ENCODE results near the gene RBBP6. TPM values are rescaled to one million over a fixed set of nuclear protein-coding genes. Genes with fewer than 3 reads are reported as not detected.

The RBBP6 gene
- total and polyA plus RNA-seq, 9 of the 15 experiments (the other 6 are each of a cell fraction or from before 2014, with no cell fraction given): 19.2 to 76.6 (median 42.7) TPM

DNA sequence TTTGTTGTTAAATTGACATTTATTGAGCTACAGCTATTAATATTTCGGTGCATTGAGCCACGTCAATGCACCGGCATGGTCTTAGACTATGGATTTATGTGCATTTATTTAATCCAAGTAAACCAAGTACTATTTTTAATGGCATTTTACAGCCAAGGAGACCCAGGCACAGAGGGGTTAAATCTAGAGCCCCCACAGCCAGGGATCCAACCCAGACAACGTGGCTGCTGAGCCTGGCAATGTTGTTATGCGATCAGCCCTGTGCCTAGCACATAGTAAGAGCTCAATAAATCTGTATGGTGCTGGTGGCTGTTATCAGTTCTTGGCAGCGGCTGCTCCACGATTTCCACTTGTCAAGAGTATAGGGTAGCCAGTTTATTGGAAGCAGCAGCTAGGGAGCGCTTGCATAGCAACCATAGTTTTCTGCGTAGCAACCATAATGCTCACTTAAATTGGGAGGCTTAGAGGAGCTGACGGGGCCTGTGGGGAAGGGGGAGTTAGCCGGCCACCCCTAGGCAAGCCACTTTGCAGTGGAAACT, 541 bp upstream of the RBBP6 start (continued):
- TF ChIP-seq ZNF280A (IDR thresholded peaks at IDR 0.05; ENCODE audit: low read depth, partially characterized antibody): no peak
- TF ChIP-seq, protein P1, sequence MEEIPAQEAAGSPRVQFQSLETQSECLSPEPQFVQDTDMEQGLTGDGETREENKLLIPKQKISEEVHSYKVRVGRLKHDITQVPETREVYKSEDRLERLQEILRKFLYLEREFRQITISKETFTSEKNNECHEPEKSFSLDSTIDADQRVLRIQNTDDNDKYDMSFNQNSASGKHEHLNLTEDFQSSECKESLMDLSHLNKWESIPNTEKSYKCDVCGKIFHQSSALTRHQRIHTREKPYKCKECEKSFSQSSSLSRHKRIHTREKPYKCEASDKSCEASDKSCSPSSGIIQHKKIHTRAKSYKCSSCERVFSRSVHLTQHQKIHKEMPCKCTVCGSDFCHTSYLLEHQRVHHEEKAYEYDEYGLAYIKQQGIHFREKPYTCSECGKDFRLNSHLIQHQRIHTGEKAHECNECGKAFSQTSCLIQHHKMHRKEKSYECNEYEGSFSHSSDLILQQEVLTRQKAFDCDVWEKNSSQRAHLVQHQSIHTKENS (CRISPR knock-in tag; IDR thresholded peaks at IDR 0.05): no peak
- TF ChIP-seq SMARCA4 (IDR thresholded peaks at IDR 0.05): peak; percentile 42
- peak in 1 of 2 experiments; percentile 85; a peak in 2 of 4 replicates for TF ChIP-seq HDAC1 (IDR thresholded peaks at IDR 0.05)
- TF ChIP-seq TAL1 (IDR thresholded peaks at IDR 0.05): peak; percentile 45
- TF ChIP-seq KDM1A (IDR thresholded peaks at IDR 0.05): peak; percentile 82 to 90
- no peak for TF ChIP-seq ZNF609 (CRISPR knock-in tag; IDR thresholded peaks at IDR 0.05; ENCODE audit: borderline replicate concordance)
- TF ChIP-seq BRF2 (IDR thresholded peaks at IDR 0.05; ENCODE audit: borderline replicate concordance, insufficient read depth, insufficient read length): no peak
- peak; percentile 47; the same call in 1 of the 2 replicates for TF ChIP-seq GATA2 (CRISPR knock-in tag; IDR thresholded peaks at IDR 0.05)
- TF ChIP-seq ARNT (IDR thresholded peaks at IDR 0.05): no peak
- no peak for TF ChIP-seq XRCC4 (IDR thresholded peaks at IDR 0.05; ENCODE audit: extremely low read depth, insufficient read depth, insufficient read length)
- TF ChIP-seq DPF2 (IDR thresholded peaks at IDR 0.05): peak; percentile 47
- TF ChIP-seq, protein P2, sequence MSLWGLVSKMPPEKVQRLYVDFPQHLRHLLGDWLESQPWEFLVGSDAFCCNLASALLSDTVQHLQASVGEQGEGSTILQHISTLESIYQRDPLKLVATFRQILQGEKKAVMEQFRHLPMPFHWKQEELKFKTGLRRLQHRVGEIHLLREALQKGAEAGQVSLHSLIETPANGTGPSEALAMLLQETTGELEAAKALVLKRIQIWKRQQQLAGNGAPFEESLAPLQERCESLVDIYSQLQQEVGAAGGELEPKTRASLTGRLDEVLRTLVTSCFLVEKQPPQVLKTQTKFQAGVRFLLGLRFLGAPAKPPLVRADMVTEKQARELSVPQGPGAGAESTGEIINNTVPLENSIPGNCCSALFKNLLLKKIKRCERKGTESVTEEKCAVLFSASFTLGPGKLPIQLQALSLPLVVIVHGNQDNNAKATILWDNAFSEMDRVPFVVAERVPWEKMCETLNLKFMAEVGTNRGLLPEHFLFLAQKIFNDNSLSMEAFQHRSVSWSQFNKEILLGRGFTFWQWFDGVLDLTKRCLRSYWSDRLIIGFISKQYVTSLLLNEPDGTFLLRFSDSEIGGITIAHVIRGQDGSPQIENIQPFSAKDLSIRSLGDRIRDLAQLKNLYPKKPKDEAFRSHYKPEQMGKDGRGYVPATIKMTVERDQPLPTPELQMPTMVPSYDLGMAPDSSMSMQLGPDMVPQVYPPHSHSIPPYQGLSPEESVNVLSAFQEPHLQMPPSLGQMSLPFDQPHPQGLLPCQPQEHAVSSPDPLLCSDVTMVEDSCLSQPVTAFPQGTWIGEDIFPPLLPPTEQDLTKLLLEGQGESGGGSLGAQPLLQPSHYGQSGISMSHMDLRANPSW (CRISPR knock-in tag; IDR thresholded peaks at IDR 0.05): no peak
- TF ChIP-seq NFRKB (IDR thresholded peaks at IDR 0.05; ENCODE audit: low read depth): no peak
- TF ChIP-seq, protein P3, sequence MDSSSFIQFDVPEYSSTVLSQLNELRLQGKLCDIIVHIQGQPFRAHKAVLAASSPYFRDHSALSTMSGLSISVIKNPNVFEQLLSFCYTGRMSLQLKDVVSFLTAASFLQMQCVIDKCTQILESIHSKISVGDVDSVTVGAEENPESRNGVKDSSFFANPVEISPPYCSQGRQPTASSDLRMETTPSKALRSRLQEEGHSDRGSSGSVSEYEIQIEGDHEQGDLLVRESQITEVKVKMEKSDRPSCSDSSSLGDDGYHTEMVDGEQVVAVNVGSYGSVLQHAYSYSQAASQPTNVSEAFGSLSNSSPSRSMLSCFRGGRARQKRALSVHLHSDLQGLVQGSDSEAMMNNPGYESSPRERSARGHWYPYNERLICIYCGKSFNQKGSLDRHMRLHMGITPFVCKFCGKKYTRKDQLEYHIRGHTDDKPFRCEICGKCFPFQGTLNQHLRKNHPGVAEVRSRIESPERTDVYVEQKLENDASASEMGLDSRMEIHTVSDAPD (CRISPR knock-in tag; IDR thresholded peaks at IDR 0.05): peak; percentile 55; the same call in 1 of the 2 replicates
